ENCODE data around the gene CABLES2.

DNA sequence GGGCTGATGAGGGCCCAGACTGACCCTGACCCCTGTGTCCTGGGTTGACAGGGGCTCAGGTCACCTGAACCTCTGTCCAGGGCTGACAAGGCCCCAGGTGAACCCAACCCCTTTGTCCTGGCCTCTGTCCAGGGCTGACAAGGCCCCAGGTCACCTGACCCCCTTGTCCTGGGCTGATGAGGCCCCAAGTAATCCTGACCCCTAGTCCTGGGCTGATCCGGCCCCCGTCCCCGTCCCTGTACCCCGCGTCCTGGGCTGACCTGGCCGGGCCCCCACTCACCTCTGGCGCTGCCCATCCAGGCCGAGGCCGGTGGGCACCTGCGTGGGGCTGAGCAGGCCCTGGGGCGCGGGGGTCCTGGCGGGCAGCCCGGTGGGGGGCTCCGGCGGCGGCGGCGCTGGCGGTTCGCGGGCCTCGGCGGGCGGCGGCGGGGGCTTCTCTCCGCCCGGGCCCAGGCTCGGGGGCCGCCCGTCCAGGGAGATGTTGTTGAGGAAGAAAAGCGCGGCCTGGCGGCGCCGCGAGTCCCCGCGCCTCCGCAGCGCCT lies 379 bp downstream of the CABLES2 start:
- no peak for TF ChIP-seq NFIC (IDR thresholded peaks at IDR 0.05)
- TF ChIP-seq, protein P1, sequence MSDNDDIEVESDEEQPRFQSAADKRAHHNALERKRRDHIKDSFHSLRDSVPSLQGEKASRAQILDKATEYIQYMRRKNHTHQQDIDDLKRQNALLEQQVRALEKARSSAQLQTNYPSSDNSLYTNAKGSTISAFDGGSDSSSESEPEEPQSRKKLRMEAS (IDR thresholded peaks at IDR 0.05) = no peak
- no peak for TF ChIP-seq EP300 (IDR thresholded peaks at IDR 0.05; ENCODE audit: borderline replicate concordance)
- no peak for TF ChIP-seq CREB1 (IDR thresholded peaks at IDR 0.05; ENCODE audit: low read depth)
- no peak for TF ChIP-seq ZBTB7A (IDR thresholded peaks at IDR 0.05; ENCODE audit: low read depth)
- no peak for TF ChIP-seq TAF1 (IDR thresholded peaks at IDR 0.05; ENCODE audit: low read depth)
- TF ChIP-seq, protein P2, sequence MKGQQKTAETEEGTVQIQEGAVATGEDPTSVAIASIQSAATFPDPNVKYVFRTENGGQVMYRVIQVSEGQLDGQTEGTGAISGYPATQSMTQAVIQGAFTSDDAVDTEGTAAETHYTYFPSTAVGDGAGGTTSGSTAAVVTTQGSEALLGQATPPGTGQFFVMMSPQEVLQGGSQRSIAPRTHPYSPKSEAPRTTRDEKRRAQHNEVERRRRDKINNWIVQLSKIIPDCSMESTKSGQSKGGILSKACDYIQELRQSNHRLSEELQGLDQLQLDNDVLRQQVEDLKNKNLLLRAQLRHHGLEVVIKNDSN (IDR thresholded peaks at IDR 0.05) = peak; percentile 44; the same call in 1 of the 2 replicates
- no peak for TF ChIP-seq RAD21 (IDR thresholded peaks at IDR 0.05; ENCODE audit: low read depth)
- TF ChIP-seq TEAD4 (IDR thresholded peaks at IDR 0.05) = no peak
- TF ChIP-seq CEBPB (IDR thresholded peaks at IDR 0.05) = no peak
- no peak for TF ChIP-seq EGR1 (IDR thresholded peaks at IDR 0.05)
- TF ChIP-seq, protein P3, sequence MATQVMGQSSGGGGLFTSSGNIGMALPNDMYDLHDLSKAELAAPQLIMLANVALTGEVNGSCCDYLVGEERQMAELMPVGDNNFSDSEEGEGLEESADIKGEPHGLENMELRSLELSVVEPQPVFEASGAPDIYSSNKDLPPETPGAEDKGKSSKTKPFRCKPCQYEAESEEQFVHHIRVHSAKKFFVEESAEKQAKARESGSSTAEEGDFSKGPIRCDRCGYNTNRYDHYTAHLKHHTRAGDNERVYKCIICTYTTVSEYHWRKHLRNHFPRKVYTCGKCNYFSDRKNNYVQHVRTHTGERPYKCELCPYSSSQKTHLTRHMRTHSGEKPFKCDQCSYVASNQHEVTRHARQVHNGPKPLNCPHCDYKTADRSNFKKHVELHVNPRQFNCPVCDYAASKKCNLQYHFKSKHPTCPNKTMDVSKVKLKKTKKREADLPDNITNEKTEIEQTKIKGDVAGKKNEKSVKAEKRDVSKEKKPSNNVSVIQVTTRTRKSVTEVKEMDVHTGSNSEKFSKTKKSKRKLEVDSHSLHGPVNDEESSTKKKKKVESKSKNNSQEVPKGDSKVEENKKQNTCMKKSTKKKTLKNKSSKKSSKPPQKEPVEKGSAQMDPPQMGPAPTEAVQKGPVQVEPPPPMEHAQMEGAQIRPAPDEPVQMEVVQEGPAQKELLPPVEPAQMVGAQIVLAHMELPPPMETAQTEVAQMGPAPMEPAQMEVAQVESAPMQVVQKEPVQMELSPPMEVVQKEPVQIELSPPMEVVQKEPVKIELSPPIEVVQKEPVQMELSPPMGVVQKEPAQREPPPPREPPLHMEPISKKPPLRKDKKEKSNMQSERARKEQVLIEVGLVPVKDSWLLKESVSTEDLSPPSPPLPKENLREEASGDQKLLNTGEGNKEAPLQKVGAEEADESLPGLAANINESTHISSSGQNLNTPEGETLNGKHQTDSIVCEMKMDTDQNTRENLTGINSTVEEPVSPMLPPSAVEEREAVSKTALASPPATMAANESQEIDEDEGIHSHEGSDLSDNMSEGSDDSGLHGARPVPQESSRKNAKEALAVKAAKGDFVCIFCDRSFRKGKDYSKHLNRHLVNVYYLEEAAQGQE (IDR thresholded peaks at IDR 0.05; ENCODE audit: low read depth) = no peak
